ENCODE data around the gene ZNF775. TPM values are rescaled to one million over a fixed set of nuclear protein-coding genes. Genes with fewer than 3 reads are reported as not detected.

Gene ZNF775
- total and polyA plus RNA-seq, 2 of the 13 experiments (the other 11 are each of a cell fraction or from before 2014, with no cell fraction given) = 3.1 to 3.2 TPM

- peak; percentile 4; the same call in 1 of the 2 replicates for TF ChIP-seq HIC2 (CRISPR knock-in tag; IDR thresholded peaks at IDR 0.05; ENCODE audit: low read depth)
- TF ChIP-seq ZNF432 (CRISPR knock-in tag; IDR thresholded peaks at IDR 0.05; ENCODE audit: borderline replicate concordance) = no peak
- peak; percentile 77 for TF ChIP-seq RARA (CRISPR knock-in tag; IDR thresholded peaks at IDR 0.05)
- no peak for TF ChIP-seq ZSCAN25 (CRISPR knock-in tag; IDR thresholded peaks at IDR 0.05)
- peak; percentile 77 for TF ChIP-seq SKIL (CRISPR knock-in tag; IDR thresholded peaks at IDR 0.05; ENCODE audit: borderline replicate concordance)
- TF ChIP-seq GTF2F1 (IDR thresholded peaks at IDR 0.05; ENCODE audit: low read length) = no peak; the same call in 1 of the 2 replicates
- peak; percentile 82 for TF ChIP-seq ZNF746 (CRISPR knock-in tag; IDR thresholded peaks at IDR 0.05)
- TF ChIP-seq KDM2A (CRISPR knock-in tag; IDR thresholded peaks at IDR 0.05; ENCODE audit: borderline replicate concordance, low read depth) = peak; percentile 59
- TF ChIP-seq ZSCAN31 (CRISPR knock-in tag; IDR thresholded peaks at IDR 0.05; ENCODE audit: low read depth) = 0 out of 2 replicates have a peak, but pooled peaks have one; percentile 49
- no peak for TF ChIP-seq ZNF446 (CRISPR knock-in tag; IDR thresholded peaks at IDR 0.05)
- no peak for TF ChIP-seq TBX2 (CRISPR knock-in tag; IDR thresholded peaks at IDR 0.05; ENCODE audit: borderline replicate concordance)
- TF ChIP-seq ZC3H4 (CRISPR knock-in tag; IDR thresholded peaks at IDR 0.05; ENCODE audit: borderline replicate concordance) = no peak
- TF ChIP-seq HNF1A (IDR thresholded peaks at IDR 0.05; ENCODE audit: low read depth) = peak; percentile 17; the same call in 1 of the 2 replicates
- TF ChIP-seq HNF1A (CRISPR knock-in tag; IDR thresholded peaks at IDR 0.05; ENCODE audit: borderline replicate concordance) = peak; percentile 74
- TF ChIP-seq NONO (IDR thresholded peaks at IDR 0.05) = no peak
- TF ChIP-seq NONO (CRISPR knock-in tag; conservative IDR thresholded peaks at IDR 0.05) = peak; percentile 92
- no peak for TF ChIP-seq TOE1 (CRISPR knock-in tag; IDR thresholded peaks at IDR 0.05)
- no peak; the same call in 1 of the 2 replicates for TF ChIP-seq CENPBD1 (CRISPR knock-in tag; IDR thresholded peaks at IDR 0.05; ENCODE audit: borderline replicate concordance, low read depth)
- no peak for TF ChIP-seq PITX1 (CRISPR knock-in tag; IDR thresholded peaks at IDR 0.05)
- no peak for TF ChIP-seq ATF7 (IDR thresholded peaks at IDR 0.05)
- peak; percentile 43; the same call in 1 of the 2 replicates for TF ChIP-seq ATF7 (CRISPR knock-in tag; IDR thresholded peaks at IDR 0.05)
- peak; percentile 79; the same call in 1 of the 2 replicates for TF ChIP-seq ARID2 (CRISPR knock-in tag; IDR thresholded peaks at IDR 0.05; ENCODE audit: borderline replicate concordance)
Observed at GRCh38 chr7:150404805-150405583, 25.9 kb downstream of the ZNF775 start (continued).
